PC-3 (cell line): ENCODE data around the gene RAB5B.

Experiments used
- EZH2 ChIP-seq: fragments of 300-600 bp; sonication (generic); IDR thresholded peaks from one replicate; pipeline ENCODE4 v1.6.1; 2017; ENCODE audit warnings: antibody characterized with exemption, mild to moderate bottlenecking, low read length; ENCODE audit not compliant: unreplicated experiment
- TF ChIP-seq, protein P1 (sequence below): fragments of 300-600 bp; sonication (generic); conservative IDR thresholded peaks from 2 replicates; pipeline ENCODE4 v1.5.1; 2017; ENCODE audit warnings: antibody characterized with exemption, low read depth, mild to moderate bottlenecking, low read length

DNA sequence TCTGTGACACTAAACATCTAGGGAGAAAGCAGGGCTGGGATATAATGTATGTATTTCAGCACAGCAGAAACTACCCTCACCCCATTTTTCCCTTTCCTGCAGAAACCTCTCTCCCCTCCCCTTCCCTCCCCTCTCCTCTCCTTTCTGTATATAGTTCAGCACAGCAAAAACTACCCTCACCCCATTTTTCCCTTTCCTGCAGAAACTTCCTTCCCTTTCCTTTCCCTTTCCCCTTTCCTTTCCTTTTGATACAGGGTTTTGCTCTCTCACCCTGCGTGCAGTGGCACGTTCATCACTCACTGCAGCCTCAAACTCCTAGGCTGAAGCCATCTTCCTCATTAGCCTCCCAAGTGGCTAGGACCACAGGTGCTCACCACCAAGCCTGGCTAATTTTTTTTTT is 10.1 kb upstream of the RAB5B start:
- TF ChIP-seq EZH2 = no peak
- TF ChIP-seq, protein P1, sequence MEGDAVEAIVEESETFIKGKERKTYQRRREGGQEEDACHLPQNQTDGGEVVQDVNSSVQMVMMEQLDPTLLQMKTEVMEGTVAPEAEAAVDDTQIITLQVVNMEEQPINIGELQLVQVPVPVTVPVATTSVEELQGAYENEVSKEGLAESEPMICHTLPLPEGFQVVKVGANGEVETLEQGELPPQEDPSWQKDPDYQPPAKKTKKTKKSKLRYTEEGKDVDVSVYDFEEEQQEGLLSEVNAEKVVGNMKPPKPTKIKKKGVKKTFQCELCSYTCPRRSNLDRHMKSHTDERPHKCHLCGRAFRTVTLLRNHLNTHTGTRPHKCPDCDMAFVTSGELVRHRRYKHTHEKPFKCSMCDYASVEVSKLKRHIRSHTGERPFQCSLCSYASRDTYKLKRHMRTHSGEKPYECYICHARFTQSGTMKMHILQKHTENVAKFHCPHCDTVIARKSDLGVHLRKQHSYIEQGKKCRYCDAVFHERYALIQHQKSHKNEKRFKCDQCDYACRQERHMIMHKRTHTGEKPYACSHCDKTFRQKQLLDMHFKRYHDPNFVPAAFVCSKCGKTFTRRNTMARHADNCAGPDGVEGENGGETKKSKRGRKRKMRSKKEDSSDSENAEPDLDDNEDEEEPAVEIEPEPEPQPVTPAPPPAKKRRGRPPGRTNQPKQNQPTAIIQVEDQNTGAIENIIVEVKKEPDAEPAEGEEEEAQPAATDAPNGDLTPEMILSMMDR = no peak
